Neural progenitor cell (in vitro differentiated cells): ENCODE results near the gene CACNG5.

Experiments used
- EZH2 ChIP-seq: fragments of 200-600 bp; sonication (generic); IDR thresholded peaks from 2 replicates; pipeline ENCODE4 v1.6.1; 2017; ENCODE audit warnings: antibody characterized with exemption, mild to moderate bottlenecking, moderate library complexity
- EZH2phosphoT487 ChIP-seq: fragments of 200-600 bp; sonication (generic); IDR thresholded peaks from 2 replicates; pipeline ENCODE4 v1.6.1; 2017; ENCODE audit warnings: antibody characterized with exemption
- TF ChIP-seq, protein P1 (sequence below): fragments of 200-600 bp; sonication (generic); IDR thresholded peaks from 2 replicates; pipeline ENCODE4 v1.5.1; 2017; ENCODE audit warnings: antibody characterized with exemption, mild to moderate bottlenecking

DNA sequence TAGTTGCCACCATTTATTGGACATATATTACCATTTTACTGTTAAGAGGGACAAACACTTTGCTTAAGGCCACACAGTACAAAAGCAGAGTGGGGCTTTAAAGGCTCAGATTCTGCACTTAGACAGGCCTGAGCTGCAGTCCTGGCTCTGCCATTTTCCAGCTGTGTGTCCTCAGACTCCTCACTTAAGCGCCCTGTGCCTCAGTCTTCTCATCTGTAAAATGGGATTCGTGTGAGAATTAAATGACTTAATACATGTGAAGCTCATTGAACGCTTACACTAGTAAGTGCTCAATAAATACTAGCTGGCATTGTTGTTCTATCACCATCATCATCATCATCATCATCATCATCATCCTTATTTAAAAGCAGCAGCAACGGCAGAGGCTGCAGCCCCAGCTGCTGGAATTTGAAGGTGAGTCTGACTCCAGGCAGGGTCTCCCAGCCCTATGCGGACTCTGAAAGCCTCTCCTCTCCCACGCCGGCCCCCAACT lies 445 bp upstream of the CACNG5 start:
- TF ChIP-seq, protein P1, sequence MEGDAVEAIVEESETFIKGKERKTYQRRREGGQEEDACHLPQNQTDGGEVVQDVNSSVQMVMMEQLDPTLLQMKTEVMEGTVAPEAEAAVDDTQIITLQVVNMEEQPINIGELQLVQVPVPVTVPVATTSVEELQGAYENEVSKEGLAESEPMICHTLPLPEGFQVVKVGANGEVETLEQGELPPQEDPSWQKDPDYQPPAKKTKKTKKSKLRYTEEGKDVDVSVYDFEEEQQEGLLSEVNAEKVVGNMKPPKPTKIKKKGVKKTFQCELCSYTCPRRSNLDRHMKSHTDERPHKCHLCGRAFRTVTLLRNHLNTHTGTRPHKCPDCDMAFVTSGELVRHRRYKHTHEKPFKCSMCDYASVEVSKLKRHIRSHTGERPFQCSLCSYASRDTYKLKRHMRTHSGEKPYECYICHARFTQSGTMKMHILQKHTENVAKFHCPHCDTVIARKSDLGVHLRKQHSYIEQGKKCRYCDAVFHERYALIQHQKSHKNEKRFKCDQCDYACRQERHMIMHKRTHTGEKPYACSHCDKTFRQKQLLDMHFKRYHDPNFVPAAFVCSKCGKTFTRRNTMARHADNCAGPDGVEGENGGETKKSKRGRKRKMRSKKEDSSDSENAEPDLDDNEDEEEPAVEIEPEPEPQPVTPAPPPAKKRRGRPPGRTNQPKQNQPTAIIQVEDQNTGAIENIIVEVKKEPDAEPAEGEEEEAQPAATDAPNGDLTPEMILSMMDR = no peak
- TF ChIP-seq EZH2 = peak; percentile 5
- TF ChIP-seq EZH2phosphoT487 = no peak
